HEK293 (cell line): ENCODE data around the gene PTGIR.

Source experiments
- BCL11A ChIP-seq: fragments of 450-650 bp; formaldehyde crosslinking; IDR thresholded peaks from 2 replicates; pipeline ENCODE4 v1.5.1; 2016; ENCODE audit warnings: low read depth, missing biosample characterization, missing genetic modification characterization
- GFI1B ChIP-seq: fragments of 450-650 bp; formaldehyde crosslinking; IDR thresholded peaks from 2 replicates; pipeline ENCODE4 v1.5.1; 2016; ENCODE audit warnings: missing biosample characterization, missing genetic modification characterization
- HOXD13 ChIP-seq: sonication (generic); formaldehyde crosslinking; IDR thresholded peaks from 2 replicates; pipeline ENCODE4 v1.8.0; 2022; ENCODE audit warnings: missing genetic modification reagents, borderline replicate concordance
- OSR2 ChIP-seq: fragments of 450-650 bp; formaldehyde crosslinking; IDR thresholded peaks from 2 replicates; pipeline ENCODE4 v1.5.1; 2016; ENCODE audit warnings: missing biosample characterization, missing genetic modification characterization
- SP3 ChIP-seq: fragments of 450-650 bp; formaldehyde crosslinking; IDR thresholded peaks from 2 replicates; pipeline ENCODE4 v1.5.1; 2016; ENCODE audit warnings: missing biosample characterization, missing genetic modification characterization
- SP7 ChIP-seq: fragments of 450-650 bp; formaldehyde crosslinking; IDR thresholded peaks from 2 replicates; pipeline ENCODE4 v1.5.1; 2016; ENCODE audit warnings: missing biosample characterization, missing genetic modification characterization
- TSHZ1 ChIP-seq: fragments of 450-650 bp; formaldehyde crosslinking; IDR thresholded peaks from 2 replicates; pipeline ENCODE4 v1.5.1; 2016; ENCODE audit warnings: missing biosample characterization, missing genetic modification characterization, borderline replicate concordance
- ZBTB1 ChIP-seq: fragments of 450-650 bp; formaldehyde crosslinking; IDR thresholded peaks from 2 replicates; pipeline ENCODE4 v1.5.1; 2016; ENCODE audit warnings: missing biosample characterization, missing genetic modification characterization
- ZBTB21 ChIP-seq: fragments of 450-650 bp; formaldehyde crosslinking; IDR thresholded peaks from 2 replicates; pipeline ENCODE4 v1.5.1; 2017; ENCODE audit warnings: missing biosample characterization, missing genetic modification characterization
- ZBTB44 ChIP-seq: fragments of 450-650 bp; IDR thresholded peaks from 2 replicates; pipeline ENCODE4 v1.5.1; 2018; ENCODE audit warnings: missing biosample characterization, mild to moderate bottlenecking, missing genetic modification characterization
- ZFP37 ChIP-seq: fragments of 450-650 bp; formaldehyde crosslinking; IDR thresholded peaks from 2 replicates; pipeline ENCODE4 v1.5.1; 2016; ENCODE audit warnings: missing biosample characterization, missing genetic modification characterization
- ZNF155 ChIP-seq: fragments of 450-650 bp; formaldehyde crosslinking; IDR thresholded peaks from 2 replicates; pipeline ENCODE4 v1.5.1; 2016; ENCODE audit warnings: missing biosample characterization, missing genetic modification characterization
- ZNF174 ChIP-seq: fragments of 450-650 bp; formaldehyde crosslinking; IDR thresholded peaks from 2 replicates; pipeline ENCODE4 v1.5.0; 2017; ENCODE audit warnings: missing biosample characterization, mild to moderate bottlenecking, missing genetic modification characterization
- ZNF2 ChIP-seq: fragments of 450-650 bp; formaldehyde crosslinking; IDR thresholded peaks from 2 replicates; pipeline ENCODE4 v1.5.1; 2016; ENCODE audit warnings: missing biosample characterization, missing genetic modification characterization
- ZNF211 ChIP-seq: fragments of 450-650 bp; formaldehyde crosslinking; IDR thresholded peaks from 2 replicates; pipeline ENCODE4 v1.5.1; 2016; ENCODE audit warnings: low read depth, missing biosample characterization, missing genetic modification characterization
- ZNF341 ChIP-seq: fragments of 450-650 bp; formaldehyde crosslinking; IDR thresholded peaks from 2 replicates; pipeline ENCODE4; 2016; ENCODE audit warnings: low read depth, missing biosample characterization, missing genetic modification characterization
- ZNF426 ChIP-seq: fragments of 450-650 bp; formaldehyde crosslinking; IDR thresholded peaks from 2 replicates; pipeline ENCODE4 v1.5.1; 2017; ENCODE audit warnings: missing biosample characterization, missing genetic modification characterization, mild to moderate bottlenecking, inconsistent platforms, moderate library complexity
- ZNF521 ChIP-seq: fragments of 450-650 bp; formaldehyde crosslinking; IDR thresholded peaks from 2 replicates; pipeline ENCODE4 v1.5.1; 2017; ENCODE audit warnings: missing biosample characterization, mild to moderate bottlenecking, missing genetic modification characterization
- ZNF530 ChIP-seq: fragments of 450-650 bp; formaldehyde crosslinking; IDR thresholded peaks from 2 replicates; pipeline ENCODE4 v1.5.1; 2016; ENCODE audit warnings: low read depth, missing biosample characterization, missing genetic modification characterization
- ZNF549 ChIP-seq: fragments of 450-650 bp; IDR thresholded peaks from 2 replicates; pipeline ENCODE4 v1.5.1; 2018; ENCODE audit warnings: missing biosample characterization, missing genetic modification characterization, mild to moderate bottlenecking, inconsistent platforms, moderate library complexity
- ZNF558 ChIP-seq: fragments of 450-650 bp; formaldehyde crosslinking; IDR thresholded peaks from 2 replicates; pipeline ENCODE4 v1.5.1; 2016; ENCODE audit warnings: missing biosample characterization, missing genetic modification characterization
- ZNF623 ChIP-seq: fragments of 450-650 bp; formaldehyde crosslinking; IDR thresholded peaks from 2 replicates; pipeline ENCODE4 v1.5.1; 2016; ENCODE audit warnings: missing biosample characterization, missing genetic modification characterization
- ZNF654 ChIP-seq: fragments of 450-650 bp; formaldehyde crosslinking; IDR thresholded peaks from 2 replicates; pipeline ENCODE4 v1.5.1; 2016; ENCODE audit warnings: low read depth, missing biosample characterization, missing genetic modification characterization
- ZNF677 ChIP-seq: fragments of 450-650 bp; IDR thresholded peaks from 2 replicates; pipeline ENCODE4 v1.5.0; 2018; ENCODE audit warnings: missing biosample characterization, mild to moderate bottlenecking, missing genetic modification characterization, moderate library complexity
- ZNF768 ChIP-seq: fragments of 450-650 bp; formaldehyde crosslinking; IDR thresholded peaks from 2 replicates; pipeline ENCODE4 v1.5.1; 2018; ENCODE audit warnings: missing biosample characterization, mild to moderate bottlenecking, missing genetic modification characterization
- ZNF776 ChIP-seq: fragments of 450-650 bp; formaldehyde crosslinking; IDR thresholded peaks from 2 replicates; pipeline ENCODE4 v1.5.0; 2017; ENCODE audit warnings: missing biosample characterization, missing genetic modification characterization, borderline replicate concordance
- ZNF792 ChIP-seq: fragments of 450-650 bp; formaldehyde crosslinking; IDR thresholded peaks from 2 replicates; pipeline ENCODE4 v1.5.1; 2016; ENCODE audit warnings: missing biosample characterization, missing genetic modification characterization
- ZNF830 ChIP-seq: fragments of 450-650 bp; IDR thresholded peaks from 2 replicates; pipeline ENCODE4 v1.5.0; 2018; ENCODE audit warnings: missing biosample characterization, missing genetic modification characterization, low read depth, mild to moderate bottlenecking, moderate library complexity
- TF ChIP-seq, protein P1 (sequence below): sonication (generic); formaldehyde crosslinking; IDR thresholded peaks from 2 replicates; pipeline ENCODE4 v1.8.1; 2022; ENCODE audit warnings: mild to moderate bottlenecking, moderate library complexity, missing genetic modification reagents
- TF ChIP-seq, protein P2 (sequence below): fragments of 450-650 bp; formaldehyde crosslinking; IDR thresholded peaks from 2 replicates; pipeline ENCODE4 v1.5.1; 2016; ENCODE audit warnings: missing biosample characterization, missing genetic modification characterization

Gene PTGIR

GRCh38 chr19:46661735-46662592, 37.1 kb upstream of the PTGIR start (continued):
- TF ChIP-seq ZNF211 (tag by site-specific recombination) (no peak), ZBTB21 (tag by site-specific recombination) (no peak), ZBTB1 (tag by site-specific recombination) (no peak), ZNF426 (tag by site-specific recombination) (no peak), ZNF2 (tag by site-specific recombination) (no peak), ZNF768 (tag by site-specific recombination) (peak; percentile 84), ZNF549 (tag by site-specific recombination) (no peak), ZBTB44 (tag by site-specific recombination) (no peak), BCL11A (tag by site-specific recombination) (no peak), ZNF341 (tag by site-specific recombination) (no peak), SP3 (tag by site-specific recombination) (no peak), TSHZ1 (tag by site-specific recombination) (no peak), ZFP37 (no peak), GFI1B (tag by site-specific recombination) (no peak), ZNF155 (tag by site-specific recombination) (no peak), ZNF623 (no peak), HOXD13 (CRISPR knock-in tag) (no peak), ZNF792 (tag by site-specific recombination) (no peak), ZNF830 (tag by site-specific recombination) (no peak), SP7 (tag by site-specific recombination) (no peak), ZNF521 (no peak), ZNF776 (tag by site-specific recombination) (no peak), OSR2 (tag by site-specific recombination) (no peak), ZNF654 (peak; percentile 94), ZNF174 (tag by site-specific recombination) (no peak), ZNF677 (tag by site-specific recombination) (no peak), ZNF558 (tag by site-specific recombination) (no peak), ZNF530 (tag by site-specific recombination) (no peak)
- TF ChIP-seq, protein P1, sequence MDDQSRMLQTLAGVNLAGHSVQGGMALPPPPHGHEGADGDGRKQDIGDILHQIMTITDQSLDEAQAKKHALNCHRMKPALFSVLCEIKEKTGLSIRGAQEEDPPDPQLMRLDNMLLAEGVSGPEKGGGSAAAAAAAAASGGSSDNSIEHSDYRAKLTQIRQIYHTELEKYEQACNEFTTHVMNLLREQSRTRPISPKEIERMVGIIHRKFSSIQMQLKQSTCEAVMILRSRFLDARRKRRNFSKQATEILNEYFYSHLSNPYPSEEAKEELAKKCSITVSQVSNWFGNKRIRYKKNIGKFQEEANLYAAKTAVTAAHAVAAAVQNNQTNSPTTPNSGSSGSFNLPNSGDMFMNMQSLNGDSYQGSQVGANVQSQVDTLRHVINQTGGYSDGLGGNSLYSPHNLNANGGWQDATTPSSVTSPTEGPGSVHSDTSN = no peak
- TF ChIP-seq, protein P2, sequence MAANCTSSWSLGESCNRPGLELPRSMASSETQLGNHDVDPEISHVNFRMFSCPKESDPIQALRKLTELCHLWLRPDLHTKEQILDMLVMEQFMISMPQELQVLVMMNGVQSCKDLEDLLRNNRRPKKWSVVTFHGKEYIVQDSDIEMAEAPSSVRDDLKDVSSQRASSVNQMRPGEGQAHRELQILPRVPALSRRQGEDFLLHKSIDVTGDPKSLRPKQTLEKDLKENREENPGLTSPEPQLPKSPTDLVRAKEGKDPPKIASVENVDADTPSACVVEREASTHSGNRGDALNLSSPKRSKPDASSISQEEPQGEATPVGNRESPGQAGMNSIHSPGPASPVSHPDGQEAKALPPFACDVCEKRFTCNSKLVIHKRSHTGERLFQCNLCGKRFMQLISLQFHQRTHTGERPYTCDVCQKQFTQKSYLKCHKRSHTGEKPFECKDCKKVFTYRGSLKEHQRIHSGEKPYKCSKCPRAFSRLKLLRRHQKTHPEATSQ (tag by site-specific recombination) = no peak
